Keratinocyte (primary cell): ENCODE data around the gene MYT1.

ENCODE experiments used
- EZH2 ChIP-seq: IDR thresholded peaks from one replicate; pipeline ENCODE4 v1.6.1; 2012; ENCODE audit warnings: inconsistent platforms, mild to moderate bottlenecking, low read length, moderate library complexity
- TF ChIP-seq, protein P1 (sequence below), 3 experiments: IDR thresholded peaks in 1 of 3; conservative IDR thresholded peaks in 1 of 3; optimal IDR thresholded peaks in 1 of 3; 2 replicates in 2 of 3; 3 replicates in 1 of 3; pipeline versions ENCODE3 to v1.5.1; 2011; ENCODE audit warnings: low read length in 3 of 3, mild to moderate bottlenecking in 3 of 3, moderate library complexity in 2 of 3, control low read depth in 1 of 3, inconsistent platforms in 1 of 3; ENCODE audit not compliant: insufficient read depth in 2 of 3; ENCODE audit errors: extremely low read depth in 1 of 3

DNA sequence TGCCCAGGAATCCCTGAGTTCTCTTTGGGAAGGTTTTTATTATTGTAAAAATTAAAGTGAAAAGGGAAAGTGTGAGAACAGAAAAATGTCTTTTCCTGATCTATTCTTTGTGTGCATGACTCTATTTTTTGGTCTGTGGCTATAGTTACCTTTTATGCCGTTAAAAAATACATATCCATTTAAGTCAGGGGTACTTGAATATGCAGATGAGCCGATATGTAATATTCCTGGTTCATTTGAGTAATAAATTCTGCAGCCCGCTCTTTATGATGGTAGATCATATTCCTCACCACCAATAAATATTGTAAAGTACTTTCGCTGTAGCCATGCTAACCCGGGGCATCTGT is 503 bp upstream of the MYT1 start:
- TF ChIP-seq, protein P1, sequence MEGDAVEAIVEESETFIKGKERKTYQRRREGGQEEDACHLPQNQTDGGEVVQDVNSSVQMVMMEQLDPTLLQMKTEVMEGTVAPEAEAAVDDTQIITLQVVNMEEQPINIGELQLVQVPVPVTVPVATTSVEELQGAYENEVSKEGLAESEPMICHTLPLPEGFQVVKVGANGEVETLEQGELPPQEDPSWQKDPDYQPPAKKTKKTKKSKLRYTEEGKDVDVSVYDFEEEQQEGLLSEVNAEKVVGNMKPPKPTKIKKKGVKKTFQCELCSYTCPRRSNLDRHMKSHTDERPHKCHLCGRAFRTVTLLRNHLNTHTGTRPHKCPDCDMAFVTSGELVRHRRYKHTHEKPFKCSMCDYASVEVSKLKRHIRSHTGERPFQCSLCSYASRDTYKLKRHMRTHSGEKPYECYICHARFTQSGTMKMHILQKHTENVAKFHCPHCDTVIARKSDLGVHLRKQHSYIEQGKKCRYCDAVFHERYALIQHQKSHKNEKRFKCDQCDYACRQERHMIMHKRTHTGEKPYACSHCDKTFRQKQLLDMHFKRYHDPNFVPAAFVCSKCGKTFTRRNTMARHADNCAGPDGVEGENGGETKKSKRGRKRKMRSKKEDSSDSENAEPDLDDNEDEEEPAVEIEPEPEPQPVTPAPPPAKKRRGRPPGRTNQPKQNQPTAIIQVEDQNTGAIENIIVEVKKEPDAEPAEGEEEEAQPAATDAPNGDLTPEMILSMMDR (optimal IDR thresholded peaks at IDR 0.05 in 1 of 3, IDR thresholded peaks at IDR 0.05 in 1 of 3, conservative IDR thresholded peaks at IDR 0.05 in 1 of 3; ENCODE audit: extremely low read depth in 1 of 3, insufficient read depth in 2 of 3, low read length in 3 of 3) = no peak
- TF ChIP-seq EZH2 = no peak
